Activated naive CD4-positive, alpha-beta T cell treated with anti-CD3 and anti-CD28 coated beads for 36 hours (primary cell): ENCODE results near the gene DHX30. TPM values are rescaled to one million over a fixed set of nuclear protein-coding genes. Genes with fewer than 3 reads are reported as not detected.

Experiments used
- CTCF ChIA-PET: fragments of 350-600 bp; sonication (Branson Sonifier 250); formaldehyde crosslinking; loops from one replicate; lab custom pipeline; 2021; ENCODE audit warnings: antibody characterized with exemption; lab: Charles Lee
- DNase-seq: peaks from one replicate; pipeline ENCODE4 v3.0.0-alpha.2; 2020
- H3K27ac Mint-ChIP-seq: one replicate; pipeline ENCODE4 v1.8.0; 2021; ENCODE audit warnings: mild to moderate bottlenecking, mixed read lengths
- H3K27me3 Mint-ChIP-seq: one replicate; pipeline ENCODE4 v1.8.0; 2021; ENCODE audit warnings: low read depth, mixed read lengths
- H3K36me3 Mint-ChIP-seq: one replicate; pipeline ENCODE4 v1.8.0; 2021; ENCODE audit warnings: low read depth, mixed read lengths
- H3K4me1 Mint-ChIP-seq: one replicate; pipeline ENCODE4 v1.8.0; 2021; ENCODE audit warnings: low read depth, mixed read lengths
- H3K4me3 Mint-ChIP-seq: one replicate; pipeline ENCODE4 v1.8.0; 2021; ENCODE audit warnings: mild to moderate bottlenecking, moderate library complexity, mixed read lengths
- H3K9me3 Mint-ChIP-seq: one replicate; pipeline ENCODE4 v1.8.0; 2021; ENCODE audit warnings: mixed read lengths
- intact Hi-C: fragments of 100-400 bp; cut with micrococcal nuclease; formaldehyde crosslinking; loops from one replicate; pipeline ENCODE4 v1.15.1; 2023
- total RNA-seq, 2 experiments: library from RNA; stranded (reverse); gene quantifications; one replicate each; pipeline ENCODE4 v1.2.3, GENCODE V29; 2021

The DHX30 gene
- total RNA-seq, 2 experiments from 2014 or later = 65.6 to 69.9 TPM

GRCh38 chr3:47856669-47857068 lies 53.7 kb downstream of the DHX30 start:
- Mint-ChIP-seq H3K9me3 (no peaks in the 10 kb centered on the region), H3K4me1 (no peaks in the 10 kb centered on the region), H3K27me3 (no peaks in the 10 kb centered on the region), H3K36me3 (no peaks in the 10 kb centered on the region), H3K4me3 (no peak overlapping the region), H3K27ac (no peak overlapping the region)
- CTCF ChIA-PET = no interaction called here
- intact Hi-C loops = no loop called here
- DNase-seq = no peak

- Mint-ChIP-seq H3K9me3 (no peaks in the 10 kb centered on the region), H3K36me3 (no peaks in the 10 kb centered on the region), H3K27ac (no peak overlapping the region), H3K4me3 (no peak overlapping the region), H3K4me1 (no peaks in the 10 kb centered on the region), H3K27me3 (no peaks in the 10 kb centered on the region)
- CTCF ChIA-PET = no interaction called here
- intact Hi-C loops = no loop called here
- DNase-seq = no peak
These were observed 54.2 kb downstream of the DHX30 start for GRCh38 chr3:47857151-47857550.

- intact Hi-C loops = no loop called here
- Mint-ChIP-seq H3K27me3 (no peaks in the 10 kb centered on the region), H3K4me3 (no peak overlapping the region), H3K9me3 (no peaks in the 10 kb centered on the region), H3K27ac (no peak overlapping the region), H3K4me1 (no peaks in the 10 kb centered on the region), H3K36me3 (no peaks in the 10 kb centered on the region)
- CTCF ChIA-PET = interaction anchor here (1.1 to 1.8 kb wide), 2 partner anchors 9 to 130 kb away, joined by 3 to 5 read pairs; no protein-coding TSS in a partner anchor
- DNase-seq = no peak
These were observed 57.1 kb downstream of the DHX30 start for GRCh38 chr3:47859956-47860605.

GRCh38 chr3:47863391-47864128 lies 60.6 kb downstream of the DHX30 start:
- Mint-ChIP-seq H3K9me3 (no peaks in the 10 kb centered on the region), H3K27me3 (no peaks in the 10 kb centered on the region), H3K4me3 (no peak overlapping the region), H3K36me3 (peaks cover 1% of the 10 kb centered on the region), H3K4me1 (no peaks in the 10 kb centered on the region), H3K27ac (no peak overlapping the region)
- CTCF ChIA-PET = no interaction called here
- intact Hi-C loops = no loop called here
- DNase-seq = no peak

GRCh38 chr3:47865192-47865591 lies 62.3 kb downstream of the DHX30 start:
- Mint-ChIP-seq H3K27ac (no peak overlapping the region), H3K36me3 (peaks cover 7% of the 10 kb centered on the region), H3K9me3 (no peaks in the 10 kb centered on the region), H3K4me3 (no peak overlapping the region), H3K4me1 (no peaks in the 10 kb centered on the region), H3K27me3 (no peaks in the 10 kb centered on the region)
- no peak for DNase-seq
- intact Hi-C loops = no loop called here
- CTCF ChIA-PET = interaction anchor here (0.6 to 0.9 kb wide), 2 partner anchors 286 to 287 kb away, joined by 3 read pairs; no protein-coding TSS in a partner anchor

GRCh38 chr3:47867451-47868044 lies 64.6 kb downstream of the DHX30 start:
- intact Hi-C loops = no loop called here
- Mint-ChIP-seq H3K27me3 (no peaks in the 10 kb centered on the region), H3K4me1 (no peaks in the 10 kb centered on the region), H3K36me3 (peaks cover 11% of the 10 kb centered on the region), H3K27ac (no peak overlapping the region), H3K9me3 (no peaks in the 10 kb centered on the region), H3K4me3 (no peak overlapping the region)
- CTCF ChIA-PET = no interaction called here
- no peak for DNase-seq

GRCh38 chr3:47868306-47868705 lies 65.4 kb downstream of the DHX30 start:
- H3K4me1 Mint-ChIP-seq = no peaks in the 10 kb centered on the region
- H3K4me3 Mint-ChIP-seq = no peak overlapping the region
- H3K27me3 Mint-ChIP-seq = no peaks in the 10 kb centered on the region
- no peaks in the 10 kb centered on the region for H3K9me3 Mint-ChIP-seq
- H3K36me3 Mint-ChIP-seq = peaks cover 11% of the 10 kb centered on the region
- DNase-seq = no peak
- CTCF ChIA-PET = no interaction called here
- H3K27ac Mint-ChIP-seq = no peak overlapping the region
- intact Hi-C loops = no loop called here

- Mint-ChIP-seq H3K4me3 (no peak overlapping the region), H3K27me3 (no peaks in the 10 kb centered on the region), H3K9me3 (no peaks in the 10 kb centered on the region), H3K4me1 (no peaks in the 10 kb centered on the region), H3K27ac (no peak overlapping the region), H3K36me3 (peaks cover 11% of the 10 kb centered on the region)
- intact Hi-C loops = no loop called here
- no peak for DNase-seq
- CTCF ChIA-PET = no interaction called here
These were observed 67.2 kb downstream of the DHX30 start for GRCh38 chr3:47870156-47870555.

GRCh38 chr3:47870702-47871260 lies 67.8 kb downstream of the DHX30 start:
- Mint-ChIP-seq H3K4me1 (no peaks in the 10 kb centered on the region), H3K4me3 (no peak overlapping the region), H3K9me3 (no peaks in the 10 kb centered on the region), H3K27ac (no peak overlapping the region), H3K27me3 (no peaks in the 10 kb centered on the region), H3K36me3 (peaks cover 11% of the 10 kb centered on the region)
- intact Hi-C loops = no loop called here
- CTCF ChIA-PET = no interaction called here
- no peak for DNase-seq

GRCh38 chr3:47871389-47871788 lies 68.5 kb downstream of the DHX30 start:
- no peak overlapping the region for H3K27ac Mint-ChIP-seq
- DNase-seq = no peak
- no peak overlapping the region for H3K4me3 Mint-ChIP-seq
- H3K36me3 Mint-ChIP-seq = peaks cover 9% of the 10 kb centered on the region
- H3K27me3 Mint-ChIP-seq = no peaks in the 10 kb centered on the region
- no peaks in the 10 kb centered on the region for H3K4me1 Mint-ChIP-seq
- H3K9me3 Mint-ChIP-seq = no peaks in the 10 kb centered on the region
- CTCF ChIA-PET = no interaction called here
- intact Hi-C loops = no loop called here

- Mint-ChIP-seq H3K27ac (no peak overlapping the region), H3K9me3 (no peaks in the 10 kb centered on the region), H3K4me1 (no peaks in the 10 kb centered on the region), H3K27me3 (no peaks in the 10 kb centered on the region), H3K4me3 (no peak overlapping the region), H3K36me3 (peaks cover 9% of the 10 kb centered on the region)
- intact Hi-C loops = no loop called here
- CTCF ChIA-PET = interaction anchor here (0.6 to 1.1 kb wide), 2 partner anchors 8 to 126 kb away, joined by 3 to 4 read pairs; no protein-coding TSS in a partner anchor
- DNase-seq = no peak
These were observed 70.0 kb downstream of the DHX30 start for GRCh38 chr3:47872916-47873315.

GRCh38 chr3:47874438-47874837 lies 71.5 kb downstream of the DHX30 start:
- Mint-ChIP-seq H3K36me3 (peaks cover 4% of the 10 kb centered on the region), H3K4me1 (no peaks in the 10 kb centered on the region), H3K27me3 (no peaks in the 10 kb centered on the region), H3K27ac (no peak overlapping the region), H3K4me3 (no peak overlapping the region), H3K9me3 (no peaks in the 10 kb centered on the region)
- CTCF ChIA-PET = no interaction called here
- no peak for DNase-seq
- intact Hi-C loops = no loop called here
